SIG-M5 treated with dmso at 0.1 percent for 504 hours (cell line): ENCODE data around the gene KCNJ16.

ENCODE experiments used
- DNase-seq: peaks from one replicate; lab custom pipeline; 2025; ENCODE audit not compliant: unreplicated experiment; lab: John Stamatoyannopoulos, UW

KCNJ16 gene

DNA sequence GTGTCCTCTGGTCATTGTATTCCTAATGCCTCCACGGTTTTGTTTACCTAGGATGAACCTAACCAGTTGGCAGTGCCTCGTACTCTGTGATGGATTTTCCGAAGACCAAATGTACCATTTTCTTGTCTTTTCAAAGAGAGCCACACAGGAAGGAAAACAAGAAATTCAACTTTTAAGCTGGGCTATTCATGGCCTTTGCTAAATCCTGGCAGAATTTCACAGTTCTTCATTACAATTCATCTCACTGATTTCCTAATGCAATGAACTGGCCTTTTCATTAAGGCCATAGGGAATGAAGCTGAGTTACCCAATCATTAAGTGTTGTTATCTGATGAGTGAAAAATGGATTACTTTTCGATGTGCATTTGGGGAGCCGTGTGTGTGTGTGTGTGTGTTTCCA lies 7.9 kb upstream of the KCNJ16 start:
- DNase-seq: no peak

DNA sequence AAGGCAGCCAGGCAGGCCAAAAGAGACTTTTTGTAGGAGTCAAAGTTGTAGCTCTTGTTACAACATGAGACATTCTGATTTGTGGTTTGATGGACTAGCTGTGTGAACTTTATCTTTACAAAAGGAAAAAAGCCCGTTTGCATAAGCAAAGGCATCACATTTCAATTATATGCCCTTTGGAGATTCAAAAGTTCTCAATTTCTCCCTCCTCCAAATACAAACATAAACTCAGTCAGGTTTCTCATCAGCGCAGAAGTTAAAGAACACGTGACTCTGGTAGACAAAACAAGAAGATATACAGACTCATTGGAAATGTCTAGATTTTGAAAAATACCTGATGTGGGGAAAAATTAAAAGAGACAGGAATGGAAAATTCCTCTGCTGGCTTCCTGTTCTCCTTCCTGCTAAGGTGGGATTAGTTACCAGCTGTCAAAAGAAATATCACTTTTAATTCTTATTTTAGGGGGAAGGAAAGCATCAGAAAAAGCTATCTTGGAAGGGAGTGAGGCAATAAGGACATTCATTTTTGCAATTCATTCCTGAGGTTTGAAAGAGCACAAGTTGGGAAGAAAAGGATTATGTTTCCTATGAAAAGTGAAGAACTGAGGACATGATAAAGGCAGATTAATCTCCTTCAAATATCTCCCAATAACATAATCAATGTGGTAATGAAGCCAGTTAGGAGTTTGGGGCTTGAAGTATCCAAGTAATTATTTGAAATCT lies 4.6 kb upstream of the KCNJ16 start:
- DNase-seq: no peak

DNA sequence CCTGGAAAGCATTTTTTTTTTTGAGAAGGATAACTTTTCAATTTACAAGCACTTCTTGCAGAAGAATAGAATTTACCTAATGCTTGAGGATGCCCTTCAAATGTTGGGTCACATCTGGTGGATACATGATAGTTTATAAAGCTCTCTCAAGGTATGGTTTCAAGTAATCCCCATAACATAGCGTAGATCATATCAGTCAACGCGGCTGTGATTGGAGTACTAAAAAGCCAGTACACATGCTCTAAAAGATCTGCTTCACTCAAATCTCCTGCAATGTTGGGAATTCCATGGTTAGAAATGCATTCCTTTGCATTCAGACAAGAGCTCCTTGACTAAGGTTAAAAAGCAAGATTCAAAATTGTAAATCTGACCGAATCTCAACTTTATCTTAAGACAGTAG lies 3.9 kb upstream of the KCNJ16 start:
- DNase-seq: no peak

DNA sequence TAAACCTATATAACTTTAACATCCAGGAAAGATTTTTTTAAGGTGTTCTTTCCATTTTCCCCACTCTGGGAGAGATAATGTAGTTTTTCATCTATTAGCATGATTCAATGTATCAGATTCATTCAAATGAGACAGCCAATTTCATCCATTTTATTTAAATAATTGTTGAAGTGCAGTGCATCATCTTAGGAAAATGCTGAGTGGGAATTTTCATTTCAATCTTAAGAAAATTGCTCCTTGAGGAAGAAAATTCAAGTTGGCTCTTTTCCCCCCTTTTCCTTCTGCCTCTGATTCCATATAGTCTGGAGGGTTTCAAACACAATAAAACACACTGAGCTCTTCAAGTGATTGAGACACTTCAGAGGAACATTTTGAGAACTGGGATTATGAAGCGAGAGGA lies 3.4 kb upstream of the KCNJ16 start:
- DNase-seq: no peak

DNA sequence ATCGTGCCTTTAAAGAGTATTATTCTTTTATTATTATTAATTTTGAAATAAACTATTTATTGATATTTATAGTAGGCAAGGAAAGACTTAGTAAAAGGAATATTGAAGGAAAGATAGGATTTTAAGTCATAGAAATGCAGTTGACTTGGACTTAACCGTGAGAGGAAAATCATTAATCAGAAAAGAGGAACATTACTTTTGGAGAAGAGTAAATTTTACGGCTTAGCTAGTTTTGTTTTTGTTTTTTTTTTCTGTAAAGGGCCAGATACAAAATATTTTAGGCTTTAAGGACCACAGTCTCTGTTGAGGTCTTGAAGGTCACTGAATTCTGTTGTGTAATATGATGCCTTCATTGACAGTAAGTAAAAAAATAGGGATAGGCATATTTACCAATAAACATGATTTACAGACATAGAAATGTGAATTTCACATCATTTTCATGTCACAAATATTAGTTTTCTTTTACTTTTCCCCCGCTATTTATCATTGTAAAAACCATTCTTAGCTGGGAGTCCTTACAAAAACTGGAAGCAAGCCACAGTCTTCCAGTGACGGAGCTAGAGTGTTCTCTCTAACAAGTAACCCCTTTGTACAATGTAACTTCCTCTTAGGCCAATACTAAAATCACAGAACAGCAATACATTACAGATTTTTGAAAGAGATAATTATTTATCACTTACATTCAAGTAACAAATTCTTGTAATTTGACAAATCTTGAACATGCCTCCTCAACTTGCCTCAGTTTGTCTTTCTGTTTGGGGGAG lies 2.3 kb upstream of the KCNJ16 start:
- no peak for DNase-seq

DNA sequence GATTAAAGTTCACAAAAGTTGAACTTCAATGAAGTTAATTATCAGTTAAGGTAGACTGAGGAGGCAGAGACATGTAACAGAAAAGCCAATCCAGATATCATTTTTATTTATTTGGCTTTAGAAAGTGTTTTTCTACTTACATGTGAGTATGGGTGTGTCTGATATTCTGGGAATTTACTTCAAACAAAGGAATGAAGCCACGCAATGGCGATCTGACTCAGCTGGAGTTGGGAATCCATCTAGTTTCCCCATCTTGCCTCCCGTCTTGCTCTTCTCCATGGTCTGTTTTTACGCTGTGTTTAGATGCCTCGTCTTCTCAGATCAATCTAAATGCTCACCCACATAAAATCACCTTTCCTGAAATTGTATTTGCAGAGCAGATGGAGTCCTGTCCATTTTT lies 1.7 kb upstream of the KCNJ16 start:
- DNase-seq: no peak

DNA sequence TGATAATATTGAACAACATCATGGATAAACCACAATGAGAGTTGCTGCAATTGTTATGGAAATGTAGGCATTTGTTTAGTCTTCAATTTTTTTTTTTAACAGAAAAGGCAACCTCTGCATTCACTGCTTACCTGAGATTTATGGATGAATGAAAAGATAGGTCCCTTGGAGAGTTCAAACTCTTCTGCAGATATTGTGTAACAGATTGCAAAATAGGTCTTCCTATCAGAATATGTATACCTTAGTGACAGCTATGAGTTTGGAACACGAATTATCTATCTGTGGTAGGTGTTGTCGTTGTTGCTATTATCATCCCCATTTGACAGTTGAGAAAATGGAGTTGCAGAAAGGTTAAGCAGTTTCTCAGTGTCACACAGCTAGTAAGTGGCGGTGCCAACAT lies 1.2 kb upstream of the KCNJ16 start:
- DNase-seq: no peak

DNA sequence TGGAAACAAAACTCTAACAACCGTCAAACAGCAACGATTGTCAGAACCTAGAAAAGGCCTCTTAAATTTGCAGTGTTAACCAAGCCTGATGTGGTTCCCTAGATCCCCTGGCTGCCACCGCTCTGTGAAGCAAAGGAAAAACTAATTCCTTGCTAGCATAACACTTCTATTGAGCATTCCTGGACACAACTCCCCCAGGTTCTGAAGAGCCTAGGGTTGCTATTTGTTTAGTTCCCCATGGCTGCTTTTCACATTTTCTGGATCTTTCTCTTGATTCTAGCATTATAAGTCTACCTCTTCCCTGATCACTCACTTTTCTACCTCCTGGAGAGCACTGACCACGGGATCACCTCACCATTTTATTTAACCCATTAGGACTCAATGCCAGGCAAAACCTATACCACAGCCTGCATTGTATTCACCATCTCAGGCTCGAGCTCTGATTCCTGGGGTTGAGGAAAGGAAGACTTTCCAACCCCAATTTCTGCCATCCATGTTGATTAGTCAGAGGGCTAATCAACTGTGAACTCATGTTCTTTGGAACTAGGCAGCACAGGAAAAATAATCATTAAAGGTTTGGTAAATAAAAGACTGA lies 692 bp upstream of the KCNJ16 start:
- DNase-seq: no peak

DNA sequence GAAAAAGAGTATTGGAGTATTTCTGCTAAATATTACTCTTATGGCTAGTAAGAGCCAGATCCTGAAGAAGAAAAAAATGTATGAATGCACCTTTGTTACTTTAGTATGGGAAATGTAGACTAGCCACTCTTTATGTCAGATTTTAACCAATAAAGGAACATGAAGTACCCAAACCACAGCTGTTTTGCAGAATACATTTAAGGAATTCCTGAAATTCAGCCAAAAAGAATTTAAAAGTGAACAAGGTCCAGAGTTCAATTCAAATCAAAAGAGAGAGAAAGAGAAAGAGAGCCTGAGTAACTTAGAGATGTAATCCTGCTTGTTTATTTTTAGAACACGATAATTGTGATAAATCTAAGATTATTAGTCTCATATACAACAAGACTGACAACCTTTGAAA lies 1.2 kb downstream of the KCNJ16 start:
- no peak for DNase-seq

DNA sequence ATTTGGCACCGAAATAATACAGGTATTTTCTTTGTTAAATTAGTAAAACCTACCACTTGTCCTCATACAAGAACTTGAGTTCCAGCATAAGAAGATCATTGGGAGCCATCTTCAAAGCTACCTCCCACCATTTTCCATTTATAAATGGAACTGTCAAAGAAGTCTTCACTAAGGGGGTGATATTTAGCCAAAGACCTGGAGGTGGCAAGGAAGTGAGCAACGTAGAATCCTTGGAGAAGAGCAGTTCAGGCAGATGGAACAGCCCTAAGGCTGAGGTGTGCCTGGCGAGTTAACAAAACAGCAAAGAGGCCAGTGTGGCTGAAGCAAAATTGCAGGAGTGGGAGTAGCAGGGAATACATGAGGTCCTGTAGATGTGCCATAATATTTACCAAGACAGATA lies 1.8 kb downstream of the KCNJ16 start:
- no peak for DNase-seq

DNA sequence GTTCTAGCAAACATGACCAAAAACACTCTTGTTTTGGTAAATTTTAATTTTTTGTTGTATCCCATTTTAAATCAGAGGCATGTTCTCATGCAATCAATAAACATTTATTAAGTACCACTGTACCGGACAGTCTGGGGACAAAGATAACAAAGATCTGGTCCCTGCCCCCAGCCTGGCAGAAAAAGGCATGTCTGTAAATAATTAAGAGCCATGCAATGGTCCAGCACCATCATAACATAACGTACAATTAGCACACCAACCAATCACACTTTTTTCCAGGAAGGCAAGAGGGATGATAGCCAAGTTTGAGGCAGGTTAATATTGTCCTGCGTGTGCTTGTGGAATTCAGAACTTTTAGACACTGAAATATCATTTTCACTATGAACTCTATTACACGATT lies 3.5 kb downstream of the KCNJ16 start:
- no peak for DNase-seq

DNA sequence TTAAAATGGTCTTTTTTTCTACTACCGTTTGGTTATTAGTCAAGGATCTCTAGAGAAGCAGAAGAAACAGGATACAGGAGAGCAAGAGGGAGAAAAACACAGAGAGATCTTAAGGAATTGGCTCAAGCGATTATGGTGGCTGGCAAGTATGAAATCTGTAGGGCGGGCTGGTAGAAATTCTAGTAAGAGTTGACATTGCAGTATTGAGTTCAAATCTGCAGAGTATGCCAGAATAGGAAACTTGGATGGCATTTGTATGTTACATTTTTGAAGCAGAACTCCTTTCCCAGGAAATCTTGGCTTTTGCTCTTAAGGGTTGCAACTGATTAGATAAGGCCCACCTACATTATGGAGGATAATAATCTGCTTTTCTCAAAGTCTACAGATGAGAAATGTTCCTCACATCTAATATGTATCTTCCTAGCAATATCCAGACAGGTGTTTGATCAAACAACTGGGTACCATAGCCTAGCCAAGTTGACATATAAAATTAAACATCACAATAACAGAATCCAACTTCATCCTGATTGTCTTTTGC lies 4.0 kb downstream of the KCNJ16 start:
- DNase-seq: no peak

DNA sequence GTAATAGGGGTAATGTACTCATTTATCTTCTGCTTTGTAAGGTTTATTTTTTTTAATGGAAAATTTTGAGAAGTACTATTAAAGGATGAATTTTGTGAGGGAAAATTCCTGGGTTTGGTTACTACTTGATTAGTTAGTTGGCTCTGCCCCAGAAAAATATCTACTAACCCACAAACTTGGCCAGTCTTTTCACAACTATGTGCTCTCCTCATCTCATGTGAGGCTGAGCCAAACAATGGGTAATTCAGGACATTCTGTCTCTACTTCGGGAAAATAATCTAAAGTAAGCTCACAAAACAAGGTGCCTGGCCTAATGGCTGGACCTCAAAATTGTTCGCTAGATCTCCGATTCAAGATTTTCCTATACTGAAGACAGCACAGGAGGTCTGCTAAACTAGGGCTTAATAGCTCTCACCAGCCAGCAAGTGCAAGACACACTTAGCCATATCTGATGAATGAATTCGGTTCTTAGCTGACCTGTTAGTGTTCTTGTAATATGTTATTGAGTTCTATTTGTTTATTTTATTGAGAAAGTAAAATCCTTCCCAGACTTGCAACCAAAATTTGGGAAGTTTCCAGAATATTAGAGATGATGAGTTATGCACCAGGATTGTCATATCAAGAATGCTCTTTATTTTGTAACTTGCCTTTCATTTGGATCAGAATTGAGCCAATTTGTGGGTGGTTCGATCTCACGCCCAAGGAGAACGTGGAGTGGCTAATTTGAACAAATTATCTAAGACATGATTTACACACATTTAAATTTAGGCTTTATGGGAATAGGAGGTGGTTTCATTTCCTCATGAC lies 5.7 kb downstream of the KCNJ16 start:
- DNase-seq: no peak

DNA sequence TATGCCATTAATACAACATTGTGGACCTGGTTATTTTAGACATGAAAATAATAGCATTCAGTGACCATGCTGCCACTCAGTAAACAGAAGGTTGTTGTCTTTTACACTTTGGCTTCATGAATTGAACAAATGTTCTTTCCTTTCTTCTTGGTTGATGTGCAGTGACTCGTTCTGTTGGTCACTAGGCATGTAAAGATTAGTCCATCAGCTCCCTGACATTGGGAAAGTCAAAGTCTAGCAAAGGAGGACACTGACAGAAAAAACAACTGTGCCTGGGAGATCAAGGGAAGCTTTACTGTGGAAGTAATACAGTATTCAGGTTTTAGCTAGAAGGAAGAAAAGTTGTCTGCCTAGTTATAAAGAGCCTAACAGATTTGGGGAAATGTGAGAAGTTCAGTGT lies 6.9 kb downstream of the KCNJ16 start:
- DNase-seq: no peak

DNA sequence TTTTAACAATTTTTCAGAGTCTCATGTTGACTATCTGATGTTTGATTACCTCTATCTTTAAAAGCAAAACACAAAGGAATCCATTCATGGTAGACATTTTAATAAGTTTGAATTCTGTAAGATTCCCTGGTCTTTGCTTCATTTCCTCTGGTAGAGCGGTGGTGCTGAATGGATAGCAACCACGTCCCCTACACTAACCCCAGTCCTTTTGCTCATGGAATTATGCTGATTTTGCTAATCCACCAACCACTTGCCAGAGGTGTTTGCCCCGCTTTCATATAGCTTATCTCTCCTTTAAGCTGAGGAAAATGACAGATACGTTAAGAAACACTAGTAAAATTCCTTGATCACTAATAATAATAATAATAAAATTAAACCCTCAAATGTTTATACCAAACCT lies 9.5 kb downstream of the KCNJ16 start:
- no peak for DNase-seq

DNA sequence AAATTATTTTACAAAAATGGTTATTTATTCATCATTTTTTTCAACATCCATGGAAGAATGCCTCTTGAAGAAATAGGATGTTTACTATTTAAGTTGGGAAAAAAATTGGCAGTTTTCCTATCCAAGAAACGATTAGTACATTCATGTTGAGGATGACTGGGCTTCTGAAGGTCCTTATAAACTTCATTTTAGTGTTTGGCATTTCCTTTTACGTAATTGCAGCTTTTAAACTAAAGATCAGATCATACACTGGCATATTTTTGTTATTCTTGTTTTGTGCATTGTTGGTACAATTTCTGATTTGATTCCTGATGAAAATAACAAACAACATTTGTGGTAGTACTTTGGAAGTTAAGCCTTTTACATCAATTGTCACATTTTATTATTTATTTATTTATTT lies 11.5 kb downstream of the KCNJ16 start:
- DNase-seq: no peak

DNA sequence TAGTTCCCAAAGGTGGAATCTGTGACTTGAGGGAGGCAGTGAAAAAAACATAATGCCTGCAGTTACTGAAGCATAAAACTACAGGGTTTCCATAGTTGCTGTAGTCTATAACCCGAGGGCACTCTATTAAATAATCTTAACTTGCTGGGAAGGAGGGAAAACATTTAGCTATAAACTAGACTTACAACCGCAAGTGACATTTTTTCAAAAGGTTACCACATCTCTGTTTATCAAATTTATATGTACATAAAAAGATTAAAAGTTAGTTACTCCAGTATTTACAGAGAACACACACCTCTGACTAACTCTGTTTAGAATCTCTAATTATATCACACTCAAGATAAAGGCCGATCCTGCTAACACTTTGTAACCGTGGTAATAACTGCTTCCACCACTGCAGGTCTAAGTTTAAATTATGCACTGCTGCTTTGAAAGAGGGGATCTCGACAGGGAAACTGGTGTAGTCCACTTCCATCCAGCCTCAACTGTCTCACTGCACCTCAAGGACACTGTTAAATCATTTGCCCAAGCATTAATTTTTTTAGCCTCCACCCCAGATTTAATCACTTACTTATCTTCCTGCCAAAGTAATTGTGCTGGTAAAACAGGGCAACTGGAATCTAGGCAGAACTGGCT lies 14.6 kb downstream of the KCNJ16 start:
- peak; percentile 8 for DNase-seq

DNA sequence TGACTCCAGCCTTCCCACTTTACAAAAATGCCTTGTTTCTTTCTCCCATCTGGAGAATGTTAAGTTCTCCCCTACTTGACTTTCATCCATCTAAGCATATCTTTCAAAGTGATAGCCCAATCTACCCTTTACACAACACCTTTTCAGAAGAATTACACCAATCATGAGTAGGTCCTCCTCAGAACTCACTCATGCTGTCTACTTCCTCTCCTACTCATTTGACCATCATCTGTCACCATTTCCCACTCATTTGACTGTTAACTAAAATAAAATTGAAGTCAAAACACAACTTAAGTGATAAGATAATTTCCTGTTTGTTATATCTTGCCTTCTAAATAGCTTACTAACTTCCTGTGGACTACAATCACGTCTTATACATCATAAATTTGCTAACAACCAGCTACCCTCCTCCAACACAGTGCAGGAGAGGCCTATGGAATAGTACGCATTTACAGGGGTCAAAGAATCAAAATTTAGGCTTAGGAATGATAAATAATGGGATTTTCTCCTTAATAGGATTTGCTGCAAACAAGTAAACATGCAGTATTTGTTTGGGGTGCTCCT lies 16.1 kb downstream of the KCNJ16 start:
- no peak for DNase-seq

DNA sequence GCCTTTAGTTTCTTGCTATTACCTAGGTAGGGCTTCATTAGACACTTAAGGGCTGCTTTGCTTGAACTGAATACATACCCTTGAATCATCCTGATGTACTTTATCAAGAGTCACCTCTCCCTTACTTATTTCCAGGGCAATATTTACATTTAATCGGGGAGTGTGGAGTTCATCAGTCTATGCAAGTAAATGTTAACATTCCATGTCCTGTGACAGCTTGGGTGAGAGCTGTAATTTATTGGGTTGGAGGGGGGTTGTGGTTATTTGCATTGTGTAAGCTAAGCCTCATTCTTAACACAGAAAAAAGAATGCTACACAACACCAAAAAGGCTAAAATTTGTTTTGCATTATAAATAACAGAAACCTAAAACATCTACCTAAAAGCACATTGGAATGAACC lies 16.7 kb downstream of the KCNJ16 start:
- no peak for DNase-seq

DNA sequence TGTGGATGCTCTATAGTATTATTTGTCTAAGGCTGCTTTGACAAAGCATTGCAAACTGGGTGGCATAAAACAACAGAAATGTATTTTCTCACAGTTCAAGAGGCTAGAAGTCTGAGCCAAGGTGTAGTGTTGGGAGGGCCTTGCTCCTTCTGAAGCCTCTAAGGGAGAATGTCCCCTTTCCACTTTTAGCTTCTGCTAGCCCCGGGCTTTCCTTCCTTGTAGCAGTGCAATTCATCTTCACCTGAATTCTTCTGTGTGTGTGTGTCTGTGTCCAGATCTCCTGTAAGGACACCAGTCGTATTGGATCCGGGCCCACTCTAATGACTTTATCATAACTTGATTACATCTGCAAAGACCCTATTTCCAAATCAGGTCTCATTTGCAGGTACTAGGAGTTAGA lies 18.1 kb downstream of the KCNJ16 start:
- no peak for DNase-seq

DNA sequence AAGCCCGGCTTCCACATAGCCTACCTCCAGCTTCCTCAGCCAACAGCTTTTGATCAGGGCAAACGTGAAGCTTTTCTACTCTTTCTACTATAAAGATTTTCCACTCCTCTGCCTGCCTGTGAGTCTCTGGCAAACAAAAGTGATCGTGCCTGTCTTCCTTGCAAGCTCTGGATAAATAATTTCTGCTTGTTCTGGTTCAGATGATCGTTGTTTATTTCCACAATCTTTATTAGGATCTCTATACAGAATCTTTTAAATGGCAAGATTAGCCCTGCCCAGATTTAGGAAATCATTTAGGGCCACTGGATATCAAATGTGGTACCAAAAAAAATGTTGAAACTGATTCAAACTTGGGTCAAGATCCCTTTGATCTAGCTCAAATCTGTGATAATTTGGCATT lies 20.4 kb downstream of the KCNJ16 start:
- DNase-seq: no peak
